Measurements from ENCODE around the gene PLCH1. TPM values are rescaled to one million over a fixed set of nuclear protein-coding genes. Genes with fewer than 3 reads are reported as not detected.
"Not testable (repeated sequence)": the region's sequence is repeated elsewhere in the genome, so short reads cannot be mapped to it uniquely, and the experiment has no call there.

The PLCH1 gene
- polyA plus RNA-seq, 1 experiment: 0.06 TPM

GRCh38 chr3:155402656-155403055 lies 342.2 kb downstream of the PLCH1 start:
- no peak for TF ChIP-seq CTCF (IDR thresholded peaks at IDR 0.05; ENCODE audit: insufficient read depth, low read depth, low read length)
- Histone ChIP-seq H3K27me3 (ENCODE audit: control insufficient read depth, insufficient read depth, low read length) (no peaks in the 10 kb centered on the region), H3K36me3 (ENCODE audit: control insufficient read depth, insufficient read depth, low read length) (no peaks in the 10 kb centered on the region), H3K4me3 (ENCODE audit: low read depth, low read length) (no peak overlapping the region)
- CTCF ChIA-PET: no interaction called here
- DNase-seq (ENCODE audit: low read depth): no peak
- POLR2A ChIA-PET: no interaction called here

GRCh38 chr3:155398046-155398445 lies 346.8 kb downstream of the PLCH1 start:
- Histone ChIP-seq H3K36me3 (ENCODE audit: control insufficient read depth, insufficient read depth, low read length) (no peaks in the 10 kb centered on the region), H3K4me3 (ENCODE audit: low read depth, low read length) (no peak overlapping the region), H3K27me3 (ENCODE audit: control insufficient read depth, insufficient read depth, low read length) (no peaks in the 10 kb centered on the region)
- no peak for DNase-seq (ENCODE audit: low read depth)
- ChIA-PET CTCF (interaction anchor here (1.0 to 1.8 kb wide), 2 partner anchors 11 to 16 kb away, joined by 3 to 7 read pairs; no protein-coding TSS in a partner anchor), POLR2A (interaction anchor here (0.6 kb wide), 2 partner anchors 190 to 341 kb away, joined by 3 read pairs; no protein-coding TSS in a partner anchor)
- no peak for TF ChIP-seq CTCF (IDR thresholded peaks at IDR 0.05; ENCODE audit: insufficient read depth, low read depth, low read length)

- H3K4me3 ChIP-seq (ENCODE audit: low read depth, low read length); H3K27me3 ChIP-seq (ENCODE audit: control insufficient read depth, insufficient read depth, low read length); H3K36me3 ChIP-seq (ENCODE audit: control insufficient read depth, insufficient read depth, low read length); DNase-seq (ENCODE audit: low read depth); CTCF ChIA-PET; POLR2A ChIA-PET: not testable (repeated sequence)
Measured at GRCh38 chr3:155394896-155395295, 350.0 kb downstream of the PLCH1 start.

- Histone ChIP-seq H3K36me3 (ENCODE audit: control insufficient read depth, insufficient read depth, low read length) (no peaks in the 10 kb centered on the region), H3K27me3 (ENCODE audit: control insufficient read depth, insufficient read depth, low read length) (no peaks in the 10 kb centered on the region), H3K4me3 (ENCODE audit: low read depth, low read length) (no peak overlapping the region)
- ChIA-PET POLR2A (no interaction called here), CTCF (no interaction called here)
- TF ChIP-seq CTCF (IDR thresholded peaks at IDR 0.05; ENCODE audit: insufficient read depth, low read depth, low read length): no peak
- no peak for DNase-seq (ENCODE audit: low read depth)
Measured at GRCh38 chr3:155394240-155394639, 350.6 kb downstream of the PLCH1 start.

GRCh38 chr3:155393316-155393715 lies 351.6 kb downstream of the PLCH1 start:
- no peak for TF ChIP-seq CTCF (IDR thresholded peaks at IDR 0.05; ENCODE audit: insufficient read depth, low read depth, low read length)
- no peak for DNase-seq (ENCODE audit: low read depth)
- Histone ChIP-seq H3K4me3 (ENCODE audit: low read depth, low read length) (no peak overlapping the region), H3K36me3 (ENCODE audit: control insufficient read depth, insufficient read depth, low read length) (no peaks in the 10 kb centered on the region), H3K27me3 (ENCODE audit: control insufficient read depth, insufficient read depth, low read length) (no peaks in the 10 kb centered on the region)
- POLR2A ChIA-PET: no interaction called here
- CTCF ChIA-PET: no interaction called here

GRCh38 chr3:155392138-155392537 lies 352.7 kb downstream of the PLCH1 start:
- Histone ChIP-seq H3K36me3 (ENCODE audit: control insufficient read depth, insufficient read depth, low read length) (no peaks in the 10 kb centered on the region), H3K4me3 (ENCODE audit: low read depth, low read length) (no peak overlapping the region), H3K27me3 (ENCODE audit: control insufficient read depth, insufficient read depth, low read length) (no peaks in the 10 kb centered on the region)
- TF ChIP-seq CTCF (IDR thresholded peaks at IDR 0.05; ENCODE audit: insufficient read depth, low read depth, low read length): no peak
- ChIA-PET CTCF (interaction anchor here (0.7 to 1.7 kb wide), 3 partner anchors 9 to 310 kb away, joined by 3 to 7 read pairs (median 4); no protein-coding TSS in a partner anchor), POLR2A (no interaction called here)
- DNase-seq (ENCODE audit: low read depth): no peak

All from BJ (cell line).